ENCODE data around the gene SMCO4.
"Not testable (repeated sequence)": the region's sequence is repeated elsewhere in the genome, so short reads cannot be mapped to it uniquely, and the experiment has no call there.

Gene SMCO4, protein sequence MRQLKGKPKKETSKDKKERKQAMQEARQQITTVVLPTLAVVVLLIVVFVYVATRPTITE

DNA sequence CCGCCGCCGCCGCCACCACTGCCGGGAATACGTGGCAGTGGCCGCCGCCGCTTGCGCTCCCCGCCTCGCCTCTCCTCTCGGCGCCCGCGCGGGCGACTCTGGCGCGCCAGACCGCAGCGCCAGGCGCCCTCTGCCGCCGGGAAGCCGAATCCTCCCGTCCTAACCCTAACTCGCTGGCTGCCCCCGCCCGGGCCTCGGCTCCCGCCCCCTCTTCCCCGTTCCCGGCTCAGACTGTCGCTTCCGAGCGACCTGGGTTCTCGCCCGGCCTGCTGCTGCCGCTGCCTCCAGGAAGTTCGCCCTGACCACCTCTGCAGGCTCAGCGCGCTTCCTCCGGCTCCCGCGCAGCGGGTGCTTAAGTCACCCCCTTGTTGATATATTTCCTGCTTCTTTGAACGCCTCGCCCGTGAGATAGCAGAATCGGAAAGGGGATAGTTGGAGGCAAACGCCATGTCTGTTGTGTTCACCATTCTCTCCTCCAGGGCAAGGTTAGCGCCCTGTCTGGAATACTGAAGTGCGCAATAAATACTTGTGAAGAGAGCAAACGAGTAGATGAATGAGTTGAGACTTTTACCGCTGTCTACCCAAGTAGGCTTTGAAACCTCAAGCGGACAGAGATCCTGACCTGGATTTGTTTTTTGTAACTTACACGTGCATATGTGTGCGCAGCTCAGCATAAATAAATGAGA is at the start of gene SMCO4:
Gene SMCO4, minus strand, starts transcription at position 100 of the 686 bp plus-strand sequence. CDS start 64,202 bp downstream, outside the sequence.
- DNase-seq (ENCODE audit: low read depth in 2 of 2), result peak; percentile 27 to 28

- no peak for DNase-seq (ENCODE audit: low read depth in 2 of 2)
Measured at GRCh38 chr11:93591247-93591898, 48.2 kb upstream of the SMCO4 start.

- no peak for DNase-seq (ENCODE audit: low read depth in 2 of 2)
Measured at GRCh38 chr11:93589347-93589746, 46.2 kb upstream of the SMCO4 start.

DNA sequence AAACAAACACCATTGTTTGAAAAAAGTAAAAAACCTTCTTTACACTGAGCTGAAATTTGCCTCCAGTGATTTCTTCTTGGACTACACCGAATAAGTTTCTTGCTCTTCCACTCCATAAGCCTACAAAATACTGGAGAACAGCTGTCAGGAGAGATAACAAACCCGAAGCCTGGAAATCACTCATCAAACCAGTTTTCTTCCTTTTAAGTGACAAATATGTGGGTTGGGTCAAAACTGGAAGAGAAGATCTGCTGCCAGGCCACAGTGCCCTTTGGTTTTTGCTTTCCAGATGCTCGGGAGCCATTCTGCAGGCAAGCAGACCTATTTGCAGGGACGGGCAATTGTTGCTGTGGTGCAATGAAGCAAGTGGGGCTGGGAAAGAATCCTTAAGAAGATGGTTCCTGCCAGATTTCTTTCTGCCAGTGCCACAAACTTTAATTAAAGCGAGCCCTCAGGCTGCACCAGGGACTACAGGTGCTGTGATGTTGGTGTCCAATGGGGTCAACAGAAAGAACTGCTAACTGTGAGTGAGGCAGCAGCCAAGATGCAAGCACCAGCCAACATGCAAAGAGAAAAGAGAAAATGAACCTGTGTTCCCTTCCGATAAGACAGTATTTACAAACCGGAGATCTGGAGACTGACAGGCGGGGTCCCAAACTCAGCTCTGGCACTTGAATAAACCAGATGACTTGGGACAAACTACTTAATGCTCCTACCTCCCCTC is 44.8 kb upstream of the SMCO4 start:
- no peak for DNase-seq (ENCODE audit: low read depth in 2 of 2)

DNA sequence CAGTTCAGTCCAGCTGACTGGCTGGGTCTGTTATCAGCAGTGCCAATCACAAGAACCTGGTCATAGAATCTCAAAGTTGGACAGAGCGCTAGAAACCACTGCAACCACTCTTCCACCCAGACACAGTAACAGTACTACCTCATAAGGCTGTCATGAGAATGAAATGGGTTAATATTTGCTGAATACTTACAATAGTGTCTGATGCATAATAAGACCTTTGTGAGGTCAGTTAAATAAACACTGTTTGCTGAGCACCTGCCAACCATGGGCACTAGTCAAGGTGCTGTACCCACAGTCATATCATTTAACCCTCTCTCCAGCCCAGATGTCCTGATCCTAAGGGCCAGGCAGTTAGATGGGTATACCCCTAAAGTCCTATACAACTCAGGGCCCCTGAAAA is 44.2 kb upstream of the SMCO4 start:
- not testable (repeated sequence) for DNase-seq (ENCODE audit: low read depth in 2 of 2)

- no peak for DNase-seq (ENCODE audit: low read depth in 2 of 2)
Measured at GRCh38 chr11:93585758-93586157, 42.6 kb upstream of the SMCO4 start.

DNA sequence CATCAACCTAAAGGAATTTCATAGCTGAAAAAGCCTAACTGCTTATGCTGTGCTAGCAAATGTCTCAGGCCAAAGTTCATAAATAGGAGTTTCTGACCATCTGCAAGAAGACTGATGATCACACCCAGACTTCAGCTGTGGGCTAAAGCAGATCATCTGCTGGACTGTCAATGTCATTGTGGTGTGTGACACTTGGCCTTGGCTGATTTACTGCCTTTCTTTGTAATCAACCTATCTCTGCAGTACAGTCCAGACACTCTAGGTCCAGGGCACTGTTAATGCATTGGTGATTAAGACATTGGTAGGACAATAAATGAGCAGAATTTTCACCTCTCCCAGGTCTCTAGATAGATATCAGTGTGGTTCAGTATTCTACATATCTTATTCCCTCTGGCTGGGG is 40.3 kb upstream of the SMCO4 start:
- DNase-seq (ENCODE audit: low read depth in 2 of 2), result no peak

DNA sequence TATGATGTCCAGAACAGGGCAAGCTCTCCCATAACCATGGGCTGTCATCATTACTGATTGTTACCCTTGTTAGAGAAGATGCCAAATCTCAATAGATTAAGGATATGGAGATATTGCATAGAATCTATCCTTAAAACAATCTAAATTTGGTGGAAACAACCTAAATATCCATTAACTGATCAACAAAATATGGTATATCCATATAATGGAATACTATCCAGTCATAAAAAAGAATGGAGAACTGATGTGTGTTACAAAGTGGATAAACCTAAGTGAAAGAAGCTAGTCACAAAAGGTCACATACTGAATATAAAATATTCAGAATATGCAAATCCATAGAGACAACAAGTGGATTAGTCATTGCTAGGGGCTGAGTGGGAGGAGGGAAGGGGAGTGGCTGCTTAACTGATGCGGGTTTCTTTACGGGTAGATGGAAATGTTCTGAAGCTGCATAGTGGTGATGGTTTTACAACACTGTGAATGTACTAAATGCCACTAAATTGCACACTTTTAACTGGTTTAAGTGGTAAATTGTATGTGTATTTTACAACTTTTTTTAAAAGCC is 36.1 kb upstream of the SMCO4 start:
- DNase-seq (ENCODE audit: low read depth in 2 of 2), result no peak

GRCh38 chr11:93577286-93577685 is 34.1 kb upstream of the SMCO4 start:
- no peak for DNase-seq (ENCODE audit: low read depth in 2 of 2)

DNA sequence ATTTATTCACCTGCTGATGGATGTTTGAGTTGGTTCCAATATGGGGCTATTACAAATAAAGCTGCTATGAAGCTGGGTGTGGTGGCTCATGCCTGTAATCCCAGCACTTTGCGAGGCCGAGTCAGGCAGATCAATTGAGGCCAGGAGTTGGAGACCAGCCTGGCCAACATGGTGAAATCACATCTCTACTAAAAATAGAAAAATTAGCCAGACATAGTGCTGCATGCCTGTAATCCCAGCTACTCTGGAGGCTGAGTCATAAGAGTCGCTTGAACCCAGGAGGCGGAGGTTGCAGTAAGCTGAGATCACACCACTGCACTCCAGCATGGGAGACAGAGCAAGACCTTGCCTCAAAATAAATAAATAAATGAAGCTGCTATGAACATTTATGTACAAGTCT is 33.7 kb upstream of the SMCO4 start:
- DNase-seq (ENCODE audit: low read depth in 2 of 2), result not testable (repeated sequence)

DNA sequence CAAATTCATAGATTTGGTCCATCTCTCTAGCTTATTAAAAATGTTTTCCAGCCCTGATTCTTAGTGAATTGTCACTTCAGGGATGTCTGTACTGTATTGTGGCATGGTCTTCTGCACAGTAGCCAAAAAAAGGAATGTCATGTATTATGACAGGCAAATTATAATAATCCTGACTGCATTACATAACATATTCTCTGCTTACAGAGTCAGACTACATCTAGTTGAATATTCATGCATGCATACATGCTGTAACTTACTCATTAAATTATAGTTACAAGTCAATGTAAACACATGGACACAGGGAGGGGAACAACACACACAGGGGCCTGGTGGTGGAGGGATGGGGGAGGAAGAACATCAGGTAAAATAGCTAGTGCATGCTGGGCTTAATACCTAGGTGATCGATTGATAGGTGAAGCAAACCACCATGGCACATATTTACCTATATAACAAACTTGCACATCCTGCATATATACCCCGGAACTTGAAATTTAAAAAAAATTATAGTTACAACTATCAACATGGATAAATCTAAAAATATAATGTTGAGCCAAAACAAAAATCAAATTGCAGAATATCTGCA is 31.5 kb upstream of the SMCO4 start:
- DNase-seq (ENCODE audit: low read depth in 2 of 2), result no peak

DNA sequence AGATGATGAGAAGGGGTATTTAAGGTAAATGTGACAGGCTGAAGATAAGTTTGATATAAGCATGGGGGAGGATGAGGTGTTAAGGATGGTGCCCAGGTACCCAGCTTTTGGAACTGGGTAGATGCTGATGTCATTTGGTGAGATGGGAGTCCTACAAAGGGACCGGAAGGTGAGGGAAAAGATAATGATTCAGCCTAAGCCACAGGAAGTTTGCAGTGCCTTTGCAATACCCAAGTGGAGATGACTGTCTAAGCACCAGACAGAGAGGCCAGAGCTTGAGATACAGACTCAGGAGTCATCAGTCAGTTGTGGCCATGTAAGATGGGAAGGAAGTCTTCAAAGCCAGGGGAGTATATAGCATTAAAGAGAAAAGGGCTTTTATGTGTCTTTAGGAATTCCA is 30.0 kb upstream of the SMCO4 start:
- no peak for DNase-seq (ENCODE audit: low read depth in 2 of 2)

DNA sequence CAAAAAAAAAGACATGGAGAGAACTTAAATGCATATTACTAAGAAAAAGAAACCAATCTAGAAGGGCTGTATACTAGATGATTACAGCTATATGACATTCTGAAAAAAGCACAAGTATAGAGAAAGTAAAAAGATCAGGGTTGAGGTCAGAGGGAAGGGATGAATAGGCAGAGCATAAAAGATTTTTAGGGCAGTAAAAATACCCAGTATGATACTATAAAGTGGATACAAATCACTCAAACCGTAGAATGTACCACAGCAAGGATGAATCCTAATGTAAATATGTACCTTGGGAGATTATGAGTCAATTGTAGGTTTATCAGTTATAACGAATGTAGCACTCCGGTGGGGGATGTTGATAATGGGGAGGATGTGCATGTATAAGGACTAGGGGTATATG is 29.4 kb upstream of the SMCO4 start:
- no peak for DNase-seq (ENCODE audit: low read depth in 2 of 2)

DNA sequence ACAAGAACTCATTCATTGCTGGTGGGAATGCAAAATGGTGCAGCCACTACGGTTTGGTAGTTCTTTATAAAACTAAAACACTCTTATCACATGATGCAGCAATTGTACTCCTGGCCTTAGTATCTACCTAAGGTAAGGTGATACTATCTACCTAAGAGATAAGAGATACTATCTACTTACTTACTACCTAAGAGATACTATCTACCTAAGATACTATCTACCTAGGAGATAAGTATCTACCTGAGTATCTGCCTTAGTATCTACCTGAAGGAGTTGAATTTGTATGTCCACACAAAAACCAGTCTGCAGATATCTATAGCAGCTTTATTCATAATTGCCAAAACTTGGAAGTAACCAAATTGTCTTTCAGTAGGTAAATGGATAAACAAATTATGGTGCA is 29.0 kb upstream of the SMCO4 start:
- no peak for DNase-seq (ENCODE audit: low read depth in 2 of 2)

GRCh38 chr11:93571612-93572011 is 28.4 kb upstream of the SMCO4 start:
- no peak for DNase-seq (ENCODE audit: low read depth in 2 of 2)

GRCh38 chr11:93570759-93571413 is 27.7 kb upstream of the SMCO4 start:
- no peak for DNase-seq (ENCODE audit: low read depth in 2 of 2)

DNA sequence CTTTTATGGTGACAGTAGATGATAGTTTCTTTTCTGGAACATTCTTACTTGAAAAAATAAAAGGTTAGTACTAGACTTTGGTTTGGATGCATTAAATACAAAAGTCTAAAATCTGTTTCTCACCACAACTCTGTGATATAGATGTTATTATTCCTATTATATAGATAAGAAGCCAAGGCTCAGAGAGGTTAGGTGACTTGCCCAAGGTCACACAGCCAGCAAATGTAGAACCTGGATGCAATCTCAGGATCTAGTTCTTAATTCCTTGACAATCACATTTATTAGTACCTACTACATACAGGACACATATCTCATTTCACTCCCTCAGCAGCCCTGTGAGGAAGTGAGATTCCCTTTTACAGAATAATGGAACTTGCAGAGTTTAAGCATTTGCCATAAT is 26.3 kb upstream of the SMCO4 start:
- DNase-seq (ENCODE audit: low read depth in 2 of 2), result no peak

DNA sequence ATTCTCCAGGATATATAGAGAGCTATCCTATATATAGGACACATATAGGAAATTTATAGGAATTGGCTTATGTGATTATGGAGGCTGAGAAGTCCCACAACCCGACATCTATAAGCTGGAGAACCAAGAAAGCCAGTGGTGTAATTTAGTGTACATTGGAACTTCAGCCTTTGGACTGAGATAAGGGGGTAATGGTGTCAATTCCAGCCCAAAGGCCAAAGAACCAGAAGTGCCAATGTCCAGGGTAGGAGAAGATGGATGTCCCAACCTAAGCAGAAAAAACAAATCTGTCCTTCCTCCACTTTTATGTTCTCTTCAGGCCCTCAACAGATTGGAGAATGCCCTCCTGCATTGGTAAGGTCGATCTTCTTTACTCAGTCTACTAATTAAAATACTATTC is 25.5 kb upstream of the SMCO4 start:
- no peak for DNase-seq (ENCODE audit: low read depth in 2 of 2)

DNA sequence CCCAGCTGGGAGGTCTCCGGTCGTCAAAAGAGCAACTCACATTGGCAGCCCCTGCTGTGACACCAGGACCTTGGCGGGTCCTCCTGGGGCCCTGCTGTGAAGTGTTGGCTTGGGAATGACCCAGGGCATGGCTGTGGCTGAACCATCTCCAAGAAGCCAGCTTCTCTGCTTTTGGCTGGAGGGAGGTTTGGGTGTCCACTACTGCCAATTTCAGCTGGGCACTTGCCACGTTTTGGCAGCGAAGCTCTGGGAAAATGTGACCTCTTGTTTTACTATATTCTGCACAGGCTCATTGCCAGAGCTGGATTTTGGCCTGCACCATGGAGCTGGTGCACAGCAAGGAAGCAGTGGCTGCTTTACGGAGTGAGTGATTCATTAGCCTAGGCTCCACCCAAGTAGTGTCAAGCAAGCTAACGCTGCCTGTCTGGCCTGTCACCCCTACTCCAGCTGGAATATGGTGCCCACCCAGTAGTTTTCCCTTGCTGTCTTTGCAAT is 24.3 kb upstream of the SMCO4 start:
- DNase-seq (ENCODE audit: low read depth in 2 of 2), result no peak

DNA sequence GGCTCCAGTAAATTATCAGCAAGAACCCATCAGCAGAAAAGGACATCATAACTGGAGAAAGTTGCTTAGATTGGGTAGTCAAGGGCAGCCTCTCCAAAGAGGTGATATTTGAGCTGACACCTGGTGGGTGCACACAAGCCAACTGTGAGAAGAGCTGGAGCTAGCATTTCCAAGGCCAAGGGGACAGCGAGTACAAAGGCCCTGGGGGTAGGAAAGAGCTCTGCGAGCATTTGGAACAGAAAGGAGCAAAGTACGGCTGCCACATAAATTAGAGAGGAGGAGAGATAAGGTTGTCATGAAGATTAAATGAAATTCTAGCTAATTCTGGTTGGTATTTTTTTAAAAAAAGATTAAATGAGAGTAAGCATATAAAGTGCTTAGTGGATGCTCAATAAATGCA is 21.7 kb upstream of the SMCO4 start:
- no peak for DNase-seq (ENCODE audit: low read depth in 2 of 2)

GRCh38 chr11:93563857-93564256 is 20.7 kb upstream of the SMCO4 start:
- DNase-seq (ENCODE audit: low read depth in 2 of 2), result no peak

All from stimulated activated CD8-positive, alpha-beta memory T cell treated with anti-CD3 and anti-CD28 coated beads, Interleukin-2, amount 100 ng/mL, for 1 hour (primary cell).